Keratinocyte (primary cell): ENCODE measurements around the gene RNU2-63P.
"Not testable (repeated sequence)": the region's sequence is repeated elsewhere in the genome, so short reads cannot be mapped to it uniquely, and the experiment has no call there.

Experiments
- CTCF ChIP-seq, 3 experiments: IDR thresholded peaks in 1 of 3; conservative IDR thresholded peaks in 1 of 3; optimal IDR thresholded peaks in 1 of 3; 2 replicates in 2 of 3; 3 replicates in 1 of 3; pipeline versions ENCODE3 to v1.5.1; 2011; ENCODE audit warnings: low read length in 3 of 3, mild to moderate bottlenecking in 3 of 3, moderate library complexity in 2 of 3, control low read depth in 1 of 3, inconsistent platforms in 1 of 3; ENCODE audit not compliant: insufficient read depth in 2 of 3; ENCODE audit errors: extremely low read depth in 1 of 3
- EZH2 ChIP-seq: IDR thresholded peaks from one replicate; pipeline ENCODE4 v1.6.1; 2012; ENCODE audit warnings: inconsistent platforms, mild to moderate bottlenecking, low read length, moderate library complexity

- TF ChIP-seq CTCF (optimal IDR thresholded peaks at IDR 0.05 in 1 of 3, IDR thresholded peaks at IDR 0.05 in 1 of 3, conservative IDR thresholded peaks at IDR 0.05 in 1 of 3; ENCODE audit: extremely low read depth in 1 of 3, insufficient read depth in 2 of 3, low read length in 3 of 3); EZH2: not testable (repeated sequence)
Measured at GRCh38 chr2:88000474-88000873, 15.9 kb downstream of the RNU2-63P start.
